ENCODE results near the gene LRRC8A.

DNA sequence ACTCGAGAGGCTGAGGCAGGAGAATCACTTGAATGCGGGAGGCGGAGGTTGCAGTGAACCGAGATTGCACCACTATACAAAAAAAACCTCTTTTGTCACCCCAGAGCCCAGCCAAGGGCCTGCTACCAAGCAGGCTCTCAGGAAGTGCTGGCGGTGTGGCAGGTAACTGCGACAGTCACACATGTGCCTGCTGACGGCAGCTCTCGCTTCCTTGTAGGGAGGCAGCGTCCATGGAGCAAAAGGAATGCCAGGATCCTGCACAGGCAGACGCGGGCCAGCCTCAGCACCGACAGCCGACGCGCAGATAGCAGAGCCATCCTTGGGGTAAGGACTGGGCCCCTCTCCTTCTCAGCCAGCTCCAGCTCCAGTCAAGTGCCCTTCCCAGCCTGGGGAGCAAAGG, 3.9 kb downstream of the LRRC8A start:
- TF ChIP-seq POLR2A (IDR thresholded peaks at IDR 0.05; ENCODE audit: low read depth, low read length), result no peak
- TF ChIP-seq, protein P1, sequence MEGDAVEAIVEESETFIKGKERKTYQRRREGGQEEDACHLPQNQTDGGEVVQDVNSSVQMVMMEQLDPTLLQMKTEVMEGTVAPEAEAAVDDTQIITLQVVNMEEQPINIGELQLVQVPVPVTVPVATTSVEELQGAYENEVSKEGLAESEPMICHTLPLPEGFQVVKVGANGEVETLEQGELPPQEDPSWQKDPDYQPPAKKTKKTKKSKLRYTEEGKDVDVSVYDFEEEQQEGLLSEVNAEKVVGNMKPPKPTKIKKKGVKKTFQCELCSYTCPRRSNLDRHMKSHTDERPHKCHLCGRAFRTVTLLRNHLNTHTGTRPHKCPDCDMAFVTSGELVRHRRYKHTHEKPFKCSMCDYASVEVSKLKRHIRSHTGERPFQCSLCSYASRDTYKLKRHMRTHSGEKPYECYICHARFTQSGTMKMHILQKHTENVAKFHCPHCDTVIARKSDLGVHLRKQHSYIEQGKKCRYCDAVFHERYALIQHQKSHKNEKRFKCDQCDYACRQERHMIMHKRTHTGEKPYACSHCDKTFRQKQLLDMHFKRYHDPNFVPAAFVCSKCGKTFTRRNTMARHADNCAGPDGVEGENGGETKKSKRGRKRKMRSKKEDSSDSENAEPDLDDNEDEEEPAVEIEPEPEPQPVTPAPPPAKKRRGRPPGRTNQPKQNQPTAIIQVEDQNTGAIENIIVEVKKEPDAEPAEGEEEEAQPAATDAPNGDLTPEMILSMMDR (conservative IDR thresholded peaks at IDR 0.05; ENCODE audit: low read depth, low read length), result no peak
- no peak for TF ChIP-seq SMC3 (IDR thresholded peaks at IDR 0.05; ENCODE audit: low read depth, low read length)
- TF ChIP-seq FOS (IDR thresholded peaks at IDR 0.05; ENCODE audit: low read depth, low read length), result no peak
- TF ChIP-seq MXI1 (IDR thresholded peaks at IDR 0.05; ENCODE audit: borderline replicate concordance, low read depth, low read length), result no peak
- TF ChIP-seq RAD21 (IDR thresholded peaks at IDR 0.05; ENCODE audit: low read length), result no peak
- TF ChIP-seq, protein P2, sequence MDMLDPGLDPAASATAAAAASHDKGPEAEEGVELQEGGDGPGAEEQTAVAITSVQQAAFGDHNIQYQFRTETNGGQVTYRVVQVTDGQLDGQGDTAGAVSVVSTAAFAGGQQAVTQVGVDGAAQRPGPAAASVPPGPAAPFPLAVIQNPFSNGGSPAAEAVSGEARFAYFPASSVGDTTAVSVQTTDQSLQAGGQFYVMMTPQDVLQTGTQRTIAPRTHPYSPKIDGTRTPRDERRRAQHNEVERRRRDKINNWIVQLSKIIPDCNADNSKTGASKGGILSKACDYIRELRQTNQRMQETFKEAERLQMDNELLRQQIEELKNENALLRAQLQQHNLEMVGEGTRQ (IDR thresholded peaks at IDR 0.05; ENCODE audit: low read depth, low read length), result no peak
- TF ChIP-seq, protein P3, sequence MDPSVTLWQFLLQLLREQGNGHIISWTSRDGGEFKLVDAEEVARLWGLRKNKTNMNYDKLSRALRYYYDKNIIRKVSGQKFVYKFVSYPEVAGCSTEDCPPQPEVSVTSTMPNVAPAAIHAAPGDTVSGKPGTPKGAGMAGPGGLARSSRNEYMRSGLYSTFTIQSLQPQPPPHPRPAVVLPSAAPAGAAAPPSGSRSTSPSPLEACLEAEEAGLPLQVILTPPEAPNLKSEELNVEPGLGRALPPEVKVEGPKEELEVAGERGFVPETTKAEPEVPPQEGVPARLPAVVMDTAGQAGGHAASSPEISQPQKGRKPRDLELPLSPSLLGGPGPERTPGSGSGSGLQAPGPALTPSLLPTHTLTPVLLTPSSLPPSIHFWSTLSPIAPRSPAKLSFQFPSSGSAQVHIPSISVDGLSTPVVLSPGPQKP (IDR thresholded peaks at IDR 0.05; ENCODE audit: borderline replicate concordance, low read depth, low read length), result no peak
- no peak for TF ChIP-seq RCOR1 (IDR thresholded peaks at IDR 0.05; ENCODE audit: insufficient replicate concordance, low read length)
- TF ChIP-seq MAFK (IDR thresholded peaks at IDR 0.05; ENCODE audit: low read depth, low read length), result no peak
- TF ChIP-seq MAZ (IDR thresholded peaks at IDR 0.05; ENCODE audit: borderline replicate concordance, low read depth, low read length), result no peak
- no peak for TF ChIP-seq CHD1 (IDR thresholded peaks at IDR 0.05; ENCODE audit: low read depth, low read length)
